ENCODE measurements around the gene CLEC4G. TPM values are rescaled to one million over a fixed set of nuclear protein-coding genes. Genes with fewer than 3 reads are reported as not detected.

Gene CLEC4G
- polyA plus RNA-seq, 2 of the 4 experiments (the other 2 are of a cell fraction), result not detected

DNA sequence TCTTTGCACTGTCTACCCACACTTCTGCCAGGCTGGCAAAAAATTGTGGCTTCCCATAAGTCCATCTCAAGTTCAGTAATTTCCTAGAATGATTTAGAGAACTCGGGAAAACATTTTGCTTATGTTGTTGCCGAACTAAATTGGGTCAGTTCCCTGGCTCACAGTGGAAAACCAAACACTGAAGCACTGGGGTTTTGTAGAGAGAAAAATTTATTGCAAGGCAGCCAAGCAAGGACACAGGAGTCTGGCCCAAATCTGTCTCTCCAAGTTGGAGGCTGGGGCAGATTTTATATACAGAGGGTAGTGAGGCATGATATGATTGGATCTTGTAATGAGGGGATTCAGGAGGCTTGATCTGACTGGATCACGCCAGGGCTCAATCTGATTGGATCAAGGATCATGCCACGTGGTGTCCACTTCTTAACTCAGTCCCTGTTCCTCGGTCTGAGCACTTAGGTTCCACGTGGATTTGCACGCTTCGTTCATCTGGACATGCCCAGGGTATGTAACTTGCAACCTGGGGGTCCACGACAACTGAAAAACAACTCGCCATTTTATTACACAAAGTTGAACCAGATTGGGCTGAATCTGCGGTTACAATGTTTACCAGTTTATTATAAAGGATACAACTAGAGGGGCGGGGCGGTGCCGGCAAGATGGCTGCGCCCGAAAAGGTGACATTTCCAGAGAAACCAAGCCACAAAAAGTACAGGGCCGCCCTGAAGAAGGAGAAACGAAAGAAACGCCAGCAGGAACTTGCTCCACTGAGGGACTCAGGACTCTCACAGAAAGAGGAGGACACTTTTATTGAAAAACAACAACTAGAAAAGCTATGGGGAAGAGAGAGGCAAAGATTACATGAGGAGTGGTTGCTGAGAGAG lies 8.1 kb upstream of the CLEC4G start:
- ATAC-seq, result no peak
- POLR2A ChIA-PET, result no interaction called here
- Histone ChIP-seq H3K9me3 (no peaks in the 10 kb centered on the region), H3K4me2 (no peak overlapping the region), H3K27ac (no peak overlapping the region), H3K4me3 (no peak overlapping the region), H3K4me1 (no peaks in the 10 kb centered on the region)
- CTCF ChIA-PET, result interaction anchor here (0.7 to 1.2 kb wide), 2 partner anchors 13 to 60 kb away, joined by 3 to 4 read pairs; no protein-coding TSS in a partner anchor
- TF ChIP-seq TP53 (CRISPR knock-in tag; IDR thresholded peaks at IDR 0.05) (no peak), HEYL (CRISPR knock-in tag; IDR thresholded peaks at IDR 0.05) (no peak), NFE2L2 (conservative IDR thresholded peaks at IDR 0.05; ENCODE audit: low read length) (no peak), FOSB (CRISPR knock-in tag; IDR thresholded peaks at IDR 0.05) (no peak)
- DNase-seq (ENCODE audit: low read depth in 1 of 2, low spot score in 1 of 2), result no peak
- FAIRE-seq, result no peak
- WGBS (ENCODE audit: missing lambda C conversion rate), result 51% methylated on average over 19 of the region's 19 CpGs

DNA sequence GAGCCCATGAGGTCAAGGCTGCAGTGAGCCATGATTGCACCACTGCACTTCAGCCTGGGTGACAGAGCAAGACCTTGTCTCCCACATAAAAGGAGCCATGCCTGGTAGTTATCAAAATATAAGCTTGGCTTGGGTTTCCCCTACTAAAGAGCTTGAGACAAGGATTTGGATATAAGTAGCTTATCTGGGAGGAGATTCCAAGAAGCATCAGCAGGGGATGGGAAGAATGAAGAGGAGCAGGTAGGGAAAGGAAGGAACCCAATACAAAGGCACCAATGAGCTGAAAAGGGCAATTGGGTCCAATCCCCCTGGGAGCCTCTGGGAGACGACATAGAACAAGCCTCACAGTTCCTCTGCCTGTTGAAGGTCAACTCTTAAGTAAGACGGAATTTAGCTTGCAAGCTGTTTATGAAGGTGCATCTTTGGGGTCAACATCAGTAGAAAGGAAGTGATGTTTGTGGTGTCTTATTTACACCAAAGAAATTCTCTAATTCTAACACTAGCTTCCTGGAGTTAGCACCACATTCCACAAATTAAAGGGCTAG lies 7.4 kb upstream of the CLEC4G start:
- H3K4me1 ChIP-seq, result no peaks in the 10 kb centered on the region
- no peak for ATAC-seq
- WGBS (ENCODE audit: missing lambda C conversion rate), result 14% methylated on average over 2 of the region's 2 CpGs
- FAIRE-seq, result no peak
- no peak overlapping the region for H3K4me2 ChIP-seq
- no peaks in the 10 kb centered on the region for H3K9me3 ChIP-seq
- CTCF ChIA-PET, result interaction anchor here (1.2 kb wide), 1 partner anchor 61 kb away, joined by 4 read pairs; no protein-coding TSS in a partner anchor
- H3K27ac ChIP-seq, result no peak overlapping the region
- DNase-seq (ENCODE audit: low read depth in 1 of 2, low spot score in 1 of 2), result no peak
- TF ChIP-seq HDAC2 (IDR thresholded peaks at IDR 0.05) (no peak), KDM1A (IDR thresholded peaks at IDR 0.05; ENCODE audit: low read depth) (no peak), BHLHE40 (IDR thresholded peaks at IDR 0.05; ENCODE audit: low read depth, low read length) (no peak), RNF2 (IDR thresholded peaks at IDR 0.05; ENCODE audit: borderline replicate concordance, low read depth) (no peak), MAFK (IDR thresholded peaks at IDR 0.05; ENCODE audit: partially characterized antibody) (no peak)
- TF ChIP-seq, protein P1, sequence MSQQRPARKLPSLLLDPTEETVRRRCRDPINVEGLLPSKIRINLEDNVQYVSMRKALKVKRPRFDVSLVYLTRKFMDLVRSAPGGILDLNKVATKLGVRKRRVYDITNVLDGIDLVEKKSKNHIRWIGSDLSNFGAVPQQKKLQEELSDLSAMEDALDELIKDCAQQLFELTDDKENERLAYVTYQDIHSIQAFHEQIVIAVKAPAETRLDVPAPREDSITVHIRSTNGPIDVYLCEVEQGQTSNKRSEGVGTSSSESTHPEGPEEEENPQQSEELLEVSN (IDR thresholded peaks at IDR 0.05; ENCODE audit: borderline replicate concordance, low read depth), result no peak
- TF ChIP-seq, protein P2, sequence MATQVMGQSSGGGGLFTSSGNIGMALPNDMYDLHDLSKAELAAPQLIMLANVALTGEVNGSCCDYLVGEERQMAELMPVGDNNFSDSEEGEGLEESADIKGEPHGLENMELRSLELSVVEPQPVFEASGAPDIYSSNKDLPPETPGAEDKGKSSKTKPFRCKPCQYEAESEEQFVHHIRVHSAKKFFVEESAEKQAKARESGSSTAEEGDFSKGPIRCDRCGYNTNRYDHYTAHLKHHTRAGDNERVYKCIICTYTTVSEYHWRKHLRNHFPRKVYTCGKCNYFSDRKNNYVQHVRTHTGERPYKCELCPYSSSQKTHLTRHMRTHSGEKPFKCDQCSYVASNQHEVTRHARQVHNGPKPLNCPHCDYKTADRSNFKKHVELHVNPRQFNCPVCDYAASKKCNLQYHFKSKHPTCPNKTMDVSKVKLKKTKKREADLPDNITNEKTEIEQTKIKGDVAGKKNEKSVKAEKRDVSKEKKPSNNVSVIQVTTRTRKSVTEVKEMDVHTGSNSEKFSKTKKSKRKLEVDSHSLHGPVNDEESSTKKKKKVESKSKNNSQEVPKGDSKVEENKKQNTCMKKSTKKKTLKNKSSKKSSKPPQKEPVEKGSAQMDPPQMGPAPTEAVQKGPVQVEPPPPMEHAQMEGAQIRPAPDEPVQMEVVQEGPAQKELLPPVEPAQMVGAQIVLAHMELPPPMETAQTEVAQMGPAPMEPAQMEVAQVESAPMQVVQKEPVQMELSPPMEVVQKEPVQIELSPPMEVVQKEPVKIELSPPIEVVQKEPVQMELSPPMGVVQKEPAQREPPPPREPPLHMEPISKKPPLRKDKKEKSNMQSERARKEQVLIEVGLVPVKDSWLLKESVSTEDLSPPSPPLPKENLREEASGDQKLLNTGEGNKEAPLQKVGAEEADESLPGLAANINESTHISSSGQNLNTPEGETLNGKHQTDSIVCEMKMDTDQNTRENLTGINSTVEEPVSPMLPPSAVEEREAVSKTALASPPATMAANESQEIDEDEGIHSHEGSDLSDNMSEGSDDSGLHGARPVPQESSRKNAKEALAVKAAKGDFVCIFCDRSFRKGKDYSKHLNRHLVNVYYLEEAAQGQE (IDR thresholded peaks at IDR 0.05), result no peak
- TF ChIP-seq, protein P3, sequence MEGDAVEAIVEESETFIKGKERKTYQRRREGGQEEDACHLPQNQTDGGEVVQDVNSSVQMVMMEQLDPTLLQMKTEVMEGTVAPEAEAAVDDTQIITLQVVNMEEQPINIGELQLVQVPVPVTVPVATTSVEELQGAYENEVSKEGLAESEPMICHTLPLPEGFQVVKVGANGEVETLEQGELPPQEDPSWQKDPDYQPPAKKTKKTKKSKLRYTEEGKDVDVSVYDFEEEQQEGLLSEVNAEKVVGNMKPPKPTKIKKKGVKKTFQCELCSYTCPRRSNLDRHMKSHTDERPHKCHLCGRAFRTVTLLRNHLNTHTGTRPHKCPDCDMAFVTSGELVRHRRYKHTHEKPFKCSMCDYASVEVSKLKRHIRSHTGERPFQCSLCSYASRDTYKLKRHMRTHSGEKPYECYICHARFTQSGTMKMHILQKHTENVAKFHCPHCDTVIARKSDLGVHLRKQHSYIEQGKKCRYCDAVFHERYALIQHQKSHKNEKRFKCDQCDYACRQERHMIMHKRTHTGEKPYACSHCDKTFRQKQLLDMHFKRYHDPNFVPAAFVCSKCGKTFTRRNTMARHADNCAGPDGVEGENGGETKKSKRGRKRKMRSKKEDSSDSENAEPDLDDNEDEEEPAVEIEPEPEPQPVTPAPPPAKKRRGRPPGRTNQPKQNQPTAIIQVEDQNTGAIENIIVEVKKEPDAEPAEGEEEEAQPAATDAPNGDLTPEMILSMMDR (IDR thresholded peaks at IDR 0.05), result no peak
- no peak overlapping the region for H3K4me3 ChIP-seq
- POLR2A ChIA-PET, result no interaction called here

DNA sequence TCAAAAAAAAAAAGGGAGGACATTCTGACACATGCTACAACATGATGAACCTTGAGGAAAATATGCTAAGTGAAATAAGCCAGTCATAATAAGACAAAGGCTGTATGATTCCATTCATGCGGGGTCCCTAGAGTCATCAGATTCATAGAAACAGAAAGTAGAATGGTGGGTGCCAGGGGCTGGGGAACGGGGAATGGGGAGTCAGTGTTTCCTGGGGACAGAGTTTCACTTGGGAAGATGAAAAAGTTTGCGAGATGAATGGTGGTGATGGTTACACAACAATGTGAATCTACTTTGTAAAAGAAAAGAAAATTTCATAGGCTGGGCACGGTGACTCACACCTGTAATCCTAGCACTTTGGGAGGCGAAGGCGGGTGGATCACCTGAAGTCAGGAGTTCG lies 6.1 kb upstream of the CLEC4G start:
- Histone ChIP-seq H3K9me3 (no peaks in the 10 kb centered on the region), H3K27ac (no peak overlapping the region), H3K4me3 (no peak overlapping the region), H3K4me1 (no peaks in the 10 kb centered on the region), H3K4me2 (no peak overlapping the region)
- ATAC-seq, result no peak
- ChIA-PET POLR2A (no interaction called here), CTCF (no interaction called here)
- TF ChIP-seq MAFK (IDR thresholded peaks at IDR 0.05; ENCODE audit: partially characterized antibody) (no peak), EHMT2 (IDR thresholded peaks at IDR 0.05; ENCODE audit: low read depth) (no peak), HOXB5 (CRISPR knock-in tag; IDR thresholded peaks at IDR 0.05) (no peak), PHF8 (IDR thresholded peaks at IDR 0.05; ENCODE audit: borderline replicate concordance, low read depth) (no peak), CHD4 (IDR thresholded peaks at IDR 0.05; ENCODE audit: borderline replicate concordance) (no peak), FOXS1 (CRISPR knock-in tag; IDR thresholded peaks at IDR 0.05) (no peak)
- TF ChIP-seq, protein P4, sequence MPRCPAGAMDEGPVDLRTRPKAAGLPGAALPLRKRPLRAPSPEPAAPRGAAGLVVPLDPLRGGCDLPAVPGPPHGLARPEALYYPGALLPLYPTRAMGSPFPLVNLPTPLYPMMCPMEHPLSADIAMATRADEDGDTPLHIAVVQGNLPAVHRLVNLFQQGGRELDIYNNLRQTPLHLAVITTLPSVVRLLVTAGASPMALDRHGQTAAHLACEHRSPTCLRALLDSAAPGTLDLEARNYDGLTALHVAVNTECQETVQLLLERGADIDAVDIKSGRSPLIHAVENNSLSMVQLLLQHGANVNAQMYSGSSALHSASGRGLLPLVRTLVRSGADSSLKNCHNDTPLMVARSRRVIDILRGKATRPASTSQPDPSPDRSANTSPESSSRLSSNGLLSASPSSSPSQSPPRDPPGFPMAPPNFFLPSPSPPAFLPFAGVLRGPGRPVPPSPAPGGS (IDR thresholded peaks at IDR 0.05), result no peak
- TF ChIP-seq, protein P3 (IDR thresholded peaks at IDR 0.05), result no peak
- TF ChIP-seq, protein P5, sequence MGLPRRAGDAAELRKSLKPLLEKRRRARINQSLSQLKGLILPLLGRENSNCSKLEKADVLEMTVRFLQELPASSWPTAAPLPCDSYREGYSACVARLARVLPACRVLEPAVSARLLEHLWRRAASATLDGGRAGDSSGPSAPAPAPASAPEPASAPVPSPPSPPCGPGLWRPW (IDR thresholded peaks at IDR 0.05), result no peak
- WGBS (ENCODE audit: missing lambda C conversion rate), result 55% methylated on average over 7 of the region's 7 CpGs
- FAIRE-seq, result no peak
- DNase-seq (ENCODE audit: low read depth in 1 of 2, low spot score in 1 of 2), result no peak
